PC-3 (cell line): ENCODE measurements around the gene PPP2R5E. TPM values are rescaled to one million over a fixed set of nuclear protein-coding genes. Genes with fewer than 3 reads are reported as not detected.

Source experiments
- ATAC-seq: fragments of 200-7000 bp; cut with Tn5 transposase; 2 replicates; pipeline ENCODE4 v1.9.1; 2020; ENCODE audit warnings: mild to moderate bottlenecking, moderate library complexity
- BruUV-seq: library from RNA; stranded (reverse); fragments of 400-500 nt; replicated peaks from 2 replicates; lab custom pipeline; 2021; lab: Mats Ljungman, UMichigan
- CTCF ChIA-PET: fragments of 300-600 bp; sonication (Branson Sonifier 250); formaldehyde crosslinking; loops from one replicate; lab custom pipeline; 2022; ENCODE audit warnings: antibody characterized with exemption; lab: Charles Lee
- POLR2A ChIA-PET: fragments of 300-600 bp; sonication (Branson Sonifier 250); formaldehyde crosslinking; loops from one replicate; lab custom pipeline; 2022; ENCODE audit warnings: antibody characterized with exemption; ENCODE audit not compliant: unreplicated experiment; lab: Charles Lee
- DNase-seq: peaks from one replicate; pipeline ENCODE4 v3.0.0-alpha.2; 2015
- H2AFZ ChIP-seq: fragments of 300-600 bp; sonication (generic); 2 replicates; pipeline ENCODE4 v1.6.0; 2016; ENCODE audit warnings: antibody characterized with exemption, low read length
- H3F3A ChIP-seq: fragments of 300-600 bp; sonication (generic); one replicate; pipeline ENCODE4 v1.6.0; 2017; ENCODE audit warnings: antibody characterized with exemption, low read length, control low read depth, mild to moderate bottlenecking; ENCODE audit not compliant: unreplicated experiment
- H3K27ac ChIP-seq: fragments of 300-600 bp; sonication (generic); 2 replicates; pipeline ENCODE4 v1.5.1; 2016; ENCODE audit warnings: mild to moderate bottlenecking, low read length
- H3K27me3 ChIP-seq: fragments of 300-600 bp; sonication (generic); 2 replicates; pipeline ENCODE4 v1.6.1; 2016; ENCODE audit warnings: low read length, mixed read lengths
- H3K36me3 ChIP-seq: fragments of 300-600 bp; sonication (generic); 2 replicates; pipeline ENCODE4 v1.6.1; 2016; ENCODE audit warnings: low read depth, mixed run types, low read length, mixed read lengths
- H3K4me1 ChIP-seq: fragments of 300-600 bp; sonication (generic); 2 replicates; pipeline ENCODE4 v1.5.1; 2016; ENCODE audit warnings: low read length; ENCODE audit not compliant: insufficient read depth
- H3K4me2 ChIP-seq: fragments of 300-600 bp; sonication (generic); 2 replicates; pipeline ENCODE4 v1.6.0; 2016; ENCODE audit warnings: low read length
- H3K4me3 ChIP-seq: fragments of 300-600 bp; sonication (generic); 2 replicates; pipeline ENCODE4 v1.5.1; 2016; ENCODE audit warnings: mild to moderate bottlenecking, low read length, mixed read lengths
- H3K79me2 ChIP-seq: fragments of 300-600 bp; sonication (generic); 2 replicates; pipeline ENCODE4 v1.6.1; 2017; ENCODE audit warnings: low read length, mixed read lengths
- H3K9ac ChIP-seq: fragments of 300-600 bp; sonication (generic); 2 replicates; pipeline ENCODE4 v1.6.0; 2016; ENCODE audit warnings: mild to moderate bottlenecking, low read length
- H3K9me2 ChIP-seq: fragments of 300-600 bp; sonication (generic); replicated peaks from 2 replicates; pipeline ENCODE4 v1.6.1; 2016; ENCODE audit warnings: mixed run types, low read length, mixed read lengths
- H3K9me3 ChIP-seq: fragments of 300-600 bp; sonication (generic); 2 replicates; pipeline ENCODE4 v1.6.1; 2016; ENCODE audit warnings: low read length, mixed read lengths
- H4K20me1 ChIP-seq: fragments of 300-600 bp; sonication (generic); 2 replicates; pipeline ENCODE4 v1.6.1; 2016; ENCODE audit warnings: low read length, mixed read lengths
- CTCF ChIP-seq: fragments of 300-600 bp; sonication (generic); conservative IDR thresholded peaks from 2 replicates; pipeline ENCODE4 v1.5.1; 2017; ENCODE audit warnings: antibody characterized with exemption, low read depth, mild to moderate bottlenecking, low read length
- EZH2 ChIP-seq: fragments of 300-600 bp; sonication (generic); IDR thresholded peaks from one replicate; pipeline ENCODE4 v1.6.1; 2017; ENCODE audit warnings: antibody characterized with exemption, mild to moderate bottlenecking, low read length; ENCODE audit not compliant: unreplicated experiment
- EZH2phosphoT487 ChIP-seq: fragments of 300-600 bp; sonication (generic); IDR thresholded peaks from 2 replicates; pipeline ENCODE4 v1.6.1; 2018; ENCODE audit warnings: mild to moderate bottlenecking, antibody characterized with exemption, low read length, borderline replicate concordance
- intact Hi-C: fragments of 100-400 bp; cut with micrococcal nuclease; formaldehyde crosslinking; loops from 2 replicates; pipeline ENCODE4 v1.9.0; 2023
- total RNA-seq: library from RNA; depleted of rRNA; stranded (reverse); fragments of >200 nt; gene quantifications from 2 replicates; pipeline ENCODE4 v1.2.3, GENCODE V29; 2014

Gene PPP2R5E
- total RNA-seq, 1 experiment from 2014 or later, result 17.2 TPM

- intact Hi-C loops, result no loop called here
- Histone ChIP-seq H4K20me1 (peaks cover 11% of the 10 kb centered on the region; the same call in 1 of the 2 replicates), H3F3A (no peaks in the 10 kb centered on the region), H3K79me2 (peaks cover 87% of the 10 kb centered on the region), H3K9me2 (no peaks in the 10 kb centered on the region), H3K27ac (no peak overlapping the region), H3K27me3 (no peaks in the 10 kb centered on the region), H3K9ac (no peak overlapping the region), H3K4me3 (no peak overlapping the region), H3K4me2 (no peak overlapping the region), H2AFZ (no peak overlapping the region), H3K36me3 (no peaks in the 10 kb centered on the region), H3K4me1 (peaks cover 58% of the 10 kb centered on the region), H3K9me3 (no peaks in the 10 kb centered on the region)
- TF ChIP-seq EZH2phosphoT487, result no peak
- no peak for TF ChIP-seq EZH2
- no peak for TF ChIP-seq CTCF
- ChIA-PET CTCF (no interaction called here), POLR2A (no interaction called here)
- DNase-seq (no peak), ATAC-seq (no peak)
- no TSS peak for BruUV-seq
Measured at GRCh38 chr14:63501429-63501828, 41.7 kb downstream of the PPP2R5E start.

- no peaks in the 10 kb centered on the region for H3K36me3 ChIP-seq
- no peaks in the 10 kb centered on the region for H3K9me2 ChIP-seq
- ATAC-seq (peak; percentile 41), DNase-seq (peak; percentile 88)
- POLR2A ChIA-PET, result no interaction called here
- peak overlapping the region; percentile 38 for H3K9ac ChIP-seq
- H3K4me1 ChIP-seq, result peaks cover 49% of the 10 kb centered on the region
- TF ChIP-seq CTCF (no peak), EZH2 (no peak), EZH2phosphoT487 (no peak)
- no peaks in the 10 kb centered on the region for H3K9me3 ChIP-seq
- peak overlapping the region; percentile 72 for H3K27ac ChIP-seq
- CTCF ChIA-PET, result no interaction called here
- H4K20me1 ChIP-seq, result 0 out of 2 replicates have a peak, but pooled peaks cover 5% of the 10 kb centered on the region
- H3F3A ChIP-seq, result no peaks in the 10 kb centered on the region
- no peak overlapping the region for H3K4me3 ChIP-seq
- H3K4me2 ChIP-seq, result peak overlapping the region; percentile 13
- no peaks in the 10 kb centered on the region for H3K27me3 ChIP-seq
- peaks cover 88% of the 10 kb centered on the region for H3K79me2 ChIP-seq
- H2AFZ ChIP-seq, result no peak overlapping the region
- BruUV-seq, result no TSS peak
- intact Hi-C loops, result loop anchor here (1.0 kb wide), 1 partner anchor 28 kb away; no protein-coding TSS in a partner anchor
Measured at GRCh38 chr14:63499701-63500250, 43.4 kb downstream of the PPP2R5E start.

- no peaks in the 10 kb centered on the region for H3F3A ChIP-seq
- no TSS peak for BruUV-seq
- intact Hi-C loops, result no loop called here
- DNase-seq (no peak), ATAC-seq (no peak)
- H3K79me2 ChIP-seq, result peaks cover 89% of the 10 kb centered on the region
- H3K27ac ChIP-seq, result no peak overlapping the region
- no peaks in the 10 kb centered on the region for H3K9me3 ChIP-seq
- ChIA-PET POLR2A (no interaction called here), CTCF (no interaction called here)
- H3K4me1 ChIP-seq, result peaks cover 53% of the 10 kb centered on the region
- H4K20me1 ChIP-seq, result 0 out of 2 replicates have a peak, but pooled peaks cover 10% of the 10 kb centered on the region
- H3K4me3 ChIP-seq, result no peak overlapping the region
- H3K9ac ChIP-seq, result no peak overlapping the region
- no peaks in the 10 kb centered on the region for H3K27me3 ChIP-seq
- no peak overlapping the region for H2AFZ ChIP-seq
- no peak for TF ChIP-seq EZH2phosphoT487
- no peak for TF ChIP-seq EZH2
- no peak for TF ChIP-seq CTCF
- H3K4me2 ChIP-seq, result no peak overlapping the region
- H3K36me3 ChIP-seq, result no peaks in the 10 kb centered on the region
- H3K9me2 ChIP-seq, result no peaks in the 10 kb centered on the region
Measured at GRCh38 chr14:63496837-63497400, 46.3 kb downstream of the PPP2R5E start.
